WTC11 (cell line): ENCODE measurements around the gene CAMK2D. TPM values are rescaled to one million over a fixed set of nuclear protein-coding genes. Genes with fewer than 3 reads are reported as not detected.

Experiments
- ATAC-seq: fragments of 200-7000 bp; cut with Tn5 transposase; 2 replicates; pipeline ENCODE4 v1.10.0; 2021; ENCODE audit warnings: mild to moderate bottlenecking, moderate library complexity
- CTCF ChIA-PET: fragments of 300-600 bp; sonication (Branson Sonifier 250); formaldehyde crosslinking; loops from one replicate; lab custom pipeline; 2021; ENCODE audit warnings: antibody characterized with exemption; lab: Charles Lee
- POLR2A ChIA-PET: fragments of 350-600 bp; sonication (Branson Sonifier 250); formaldehyde crosslinking; loops from one replicate; lab custom pipeline; 2021; ENCODE audit warnings: antibody characterized with exemption; lab: Charles Lee
- DNase-seq: peaks from one replicate; pipeline ENCODE4 v3.0.0; 2021; ENCODE audit warnings: low spot score
- H3K27ac Mint-ChIP-seq: 2 replicates; pipeline ENCODE4 v1.8.0; 2021; ENCODE audit warnings: mixed read lengths
- H3K27me3 Mint-ChIP-seq: 2 replicates; pipeline ENCODE4 v1.8.0; 2021; ENCODE audit warnings: low read depth, mild to moderate bottlenecking, moderate library complexity, mixed read lengths
- H3K36me3 Mint-ChIP-seq: 2 replicates; pipeline ENCODE4 v1.8.0; 2021; ENCODE audit warnings: mixed read lengths
- H3K4me1 Mint-ChIP-seq: 2 replicates; pipeline ENCODE4 v1.8.0; 2022; ENCODE audit warnings: mixed read lengths
- H3K4me3 Mint-ChIP-seq: 2 replicates; pipeline ENCODE4 v1.8.0; 2021; ENCODE audit warnings: mild to moderate bottlenecking, moderate library complexity, mixed read lengths
- H3K9me3 Mint-ChIP-seq: 2 replicates; pipeline ENCODE4 v1.8.0; 2021; ENCODE audit warnings: mixed read lengths
- CREB1 ChIP-seq: sonication (generic); formaldehyde crosslinking; IDR thresholded peaks from 2 replicates; pipeline ENCODE4 v1.8.0; 2023; ENCODE audit warnings: mild to moderate bottlenecking, missing genetic modification reagents
- CREM ChIP-seq: sonication (generic); formaldehyde crosslinking; IDR thresholded peaks from 2 replicates; pipeline ENCODE4 v1.8.1; 2022; ENCODE audit warnings: mild to moderate bottlenecking, missing genetic modification reagents, moderate library complexity
- GABPB1 ChIP-seq: sonication (generic); formaldehyde crosslinking; IDR thresholded peaks from 2 replicates; pipeline ENCODE4 v1.8.1; 2023; ENCODE audit warnings: mild to moderate bottlenecking, missing genetic modification reagents
- GRHL2 ChIP-seq: fragments of 250-450 bp; sonication (Bioruptor Pico); IDR thresholded peaks from 2 replicates; pipeline ENCODE4 v1.8.0; 2022; ENCODE audit warnings: mild to moderate bottlenecking, moderate library complexity; ENCODE audit not compliant: insufficient replicate concordance, severe bottlenecking
- GTF2I ChIP-seq: fragments of 250-450 bp; sonication (Bioruptor Pico); conservative IDR thresholded peaks from 2 replicates; pipeline ENCODE4 v1.4.0; 2021; ENCODE audit warnings: mild to moderate bottlenecking
- MYBL2 ChIP-seq: sonication (generic); formaldehyde crosslinking; IDR thresholded peaks from 2 replicates; pipeline ENCODE4 v1.8.1; 2023; ENCODE audit warnings: mild to moderate bottlenecking, moderate library complexity, missing genetic modification reagents
- NFATC4 ChIP-seq: fragments of 250-450 bp; sonication (Bioruptor Pico); IDR thresholded peaks from 2 replicates; pipeline ENCODE4 v1.9.0; 2021; ENCODE audit warnings: mild to moderate bottlenecking
- NFE2L1 ChIP-seq: sonication (generic); formaldehyde crosslinking; IDR thresholded peaks from 2 replicates; pipeline ENCODE4 v1.8.1; 2023; ENCODE audit warnings: missing genetic modification reagents
- OVOL2 ChIP-seq: fragments of 250-450 bp; sonication (Bioruptor Pico); IDR thresholded peaks from 2 replicates; pipeline ENCODE4 v1.9.0; 2021; ENCODE audit warnings: mild to moderate bottlenecking, borderline replicate concordance
- PRRX2 ChIP-seq: fragments of 250-450 bp; sonication (Bioruptor Pico); IDR thresholded peaks from 2 replicates; pipeline ENCODE4 v1.8.0; 2021; ENCODE audit warnings: mild to moderate bottlenecking
- RELA ChIP-seq: sonication (generic); formaldehyde crosslinking; IDR thresholded peaks from 2 replicates; pipeline ENCODE4 v1.8.1; 2022; ENCODE audit warnings: missing genetic modification reagents, mild to moderate bottlenecking, borderline replicate concordance
- TCF7 ChIP-seq: sonication (generic); formaldehyde crosslinking; IDR thresholded peaks from 2 replicates; pipeline ENCODE4 v1.8.0; 2022; ENCODE audit warnings: mild to moderate bottlenecking, low read depth, missing genetic modification reagents, moderate library complexity
- TEAD1 ChIP-seq: sonication (generic); formaldehyde crosslinking; IDR thresholded peaks from 2 replicates; pipeline ENCODE4 v1.8.0; 2022; ENCODE audit warnings: mild to moderate bottlenecking, missing genetic modification reagents
- ZNF232 ChIP-seq: sonication (generic); formaldehyde crosslinking; IDR thresholded peaks from 2 replicates; pipeline ENCODE4 v1.8.0; 2022; ENCODE audit warnings: mild to moderate bottlenecking, missing genetic modification reagents
- ZNF317 ChIP-seq: sonication (generic); formaldehyde crosslinking; IDR thresholded peaks from 2 replicates; pipeline ENCODE4 v1.8.1; 2023; ENCODE audit warnings: low read depth, mild to moderate bottlenecking, moderate library complexity, missing genetic modification reagents, borderline replicate concordance
- ZNF423 ChIP-seq: fragments of 250-450 bp; sonication (Bioruptor Pico); IDR thresholded peaks from 2 replicates; pipeline ENCODE4 v2.1.2; 2022; ENCODE audit warnings: mild to moderate bottlenecking, moderate library complexity
- ZNF671 ChIP-seq: fragments of 250-450 bp; sonication (Bioruptor Pico); IDR thresholded peaks from 2 replicates; pipeline ENCODE4 v1.8.0; 2021; ENCODE audit warnings: mild to moderate bottlenecking
- total RNA-seq: library from RNA; stranded (reverse); gene quantifications from 3 replicates; pipeline ENCODE4 v1.2.3, GENCODE V29; 2021
- TF ChIP-seq, protein P1 (sequence below): sonication (generic); formaldehyde crosslinking; IDR thresholded peaks from 2 replicates; pipeline ENCODE4 v1.8.0; 2023; ENCODE audit warnings: missing genetic modification reagents
- TF ChIP-seq, protein P2 (sequence below): sonication (generic); formaldehyde crosslinking; IDR thresholded peaks from 2 replicates; pipeline ENCODE4 v1.8.0; 2022; ENCODE audit warnings: mild to moderate bottlenecking, missing genetic modification reagents
- TF ChIP-seq, protein P3 (sequence below): sonication (generic); formaldehyde crosslinking; IDR thresholded peaks from 2 replicates; pipeline ENCODE4 v1.8.1; 2023; ENCODE audit warnings: mild to moderate bottlenecking, missing genetic modification reagents, moderate library complexity
- TF ChIP-seq, protein P4 (sequence below): sonication (generic); formaldehyde crosslinking; IDR thresholded peaks from 2 replicates; pipeline ENCODE4 v1.8.1; 2023; ENCODE audit warnings: mild to moderate bottlenecking, missing genetic modification reagents
- TF ChIP-seq, protein P5 (sequence below): fragments of 250-450 bp; sonication (Bioruptor Pico); IDR thresholded peaks from 2 replicates; pipeline ENCODE4 v1.9.0; 2021; ENCODE audit warnings: moderate library complexity, mild to moderate bottlenecking, inconsistent platforms, borderline replicate concordance
- TF ChIP-seq, protein P6 (sequence below): sonication (generic); formaldehyde crosslinking; conservative IDR thresholded peaks from 2 replicates; pipeline ENCODE4 v1.8.1; 2023; ENCODE audit warnings: mild to moderate bottlenecking, low read depth, missing genetic modification reagents, moderate library complexity
- TF ChIP-seq, protein P7 (sequence below): fragments of 250-450 bp; sonication (Bioruptor Pico); IDR thresholded peaks from 2 replicates; pipeline ENCODE4 v1.8.0; 2021; ENCODE audit warnings: mild to moderate bottlenecking
- TF ChIP-seq, protein P8 (sequence below): sonication (generic); formaldehyde crosslinking; IDR thresholded peaks from 2 replicates; pipeline ENCODE4 v1.8.1; 2023; ENCODE audit warnings: mild to moderate bottlenecking, missing genetic modification reagents, borderline replicate concordance

CAMK2D gene
- total RNA-seq, 1 experiment from 2014 or later = 16.5 TPM

DNA sequence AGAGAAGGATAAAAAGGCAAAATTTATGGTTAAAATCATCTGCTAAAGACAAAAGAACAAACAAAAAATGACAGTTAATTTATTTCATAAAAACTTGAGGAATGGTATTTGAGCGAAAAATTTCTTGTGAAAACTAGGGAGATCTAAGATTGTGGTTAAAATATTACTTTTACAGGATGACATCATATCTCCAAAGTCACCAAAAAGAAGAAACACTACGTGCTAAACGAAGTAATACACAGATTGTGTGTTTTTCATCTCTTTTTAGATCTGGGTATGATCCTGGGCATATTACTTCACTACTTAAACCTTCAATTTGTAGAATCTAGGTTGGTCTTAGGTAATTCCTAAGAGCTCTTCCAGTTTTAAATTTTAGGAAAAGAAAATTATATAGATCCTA is 107.7 kb downstream of the CAMK2D start:
- ATAC-seq (no peak), DNase-seq (no peak)
- Mint-ChIP-seq H3K9me3 (peaks cover 6% of the 10 kb centered on the region), H3K4me3 (no peak overlapping the region), H3K36me3 (no peaks in the 10 kb centered on the region), H3K27me3 (no peaks in the 10 kb centered on the region), H3K4me1 (peaks cover 34% of the 10 kb centered on the region), H3K27ac (no peak overlapping the region)
- ChIA-PET POLR2A (no interaction called here), CTCF (no interaction called here)
- TF ChIP-seq ZNF423 (no peak), OVOL2 (CRISPR knock-in tag) (no peak), CREM (CRISPR knock-in tag) (no peak), GRHL2 (CRISPR knock-in tag) (no peak), GABPB1 (CRISPR knock-in tag) (no peak), TEAD1 (CRISPR knock-in tag) (no peak), NFATC4 (CRISPR knock-in tag) (no peak), ZNF671 (CRISPR knock-in tag) (no peak), ZNF232 (CRISPR knock-in tag) (no peak), MYBL2 (no peak), PRRX2 (CRISPR knock-in tag) (no peak), CREB1 (CRISPR knock-in tag) (no peak), TCF7 (CRISPR knock-in tag) (no peak), GTF2I (CRISPR knock-in tag) (no peak)
- TF ChIP-seq, protein P1, sequence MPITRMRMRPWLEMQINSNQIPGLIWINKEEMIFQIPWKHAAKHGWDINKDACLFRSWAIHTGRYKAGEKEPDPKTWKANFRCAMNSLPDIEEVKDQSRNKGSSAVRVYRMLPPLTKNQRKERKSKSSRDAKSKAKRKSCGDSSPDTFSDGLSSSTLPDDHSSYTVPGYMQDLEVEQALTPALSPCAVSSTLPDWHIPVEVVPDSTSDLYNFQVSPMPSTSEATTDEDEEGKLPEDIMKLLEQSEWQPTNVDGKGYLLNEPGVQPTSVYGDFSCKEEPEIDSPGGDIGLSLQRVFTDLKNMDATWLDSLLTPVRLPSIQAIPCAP (CRISPR knock-in tag) = no peak
- TF ChIP-seq, protein P2, sequence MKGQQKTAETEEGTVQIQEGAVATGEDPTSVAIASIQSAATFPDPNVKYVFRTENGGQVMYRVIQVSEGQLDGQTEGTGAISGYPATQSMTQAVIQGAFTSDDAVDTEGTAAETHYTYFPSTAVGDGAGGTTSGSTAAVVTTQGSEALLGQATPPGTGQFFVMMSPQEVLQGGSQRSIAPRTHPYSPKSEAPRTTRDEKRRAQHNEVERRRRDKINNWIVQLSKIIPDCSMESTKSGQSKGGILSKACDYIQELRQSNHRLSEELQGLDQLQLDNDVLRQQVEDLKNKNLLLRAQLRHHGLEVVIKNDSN = no peak
- TF ChIP-seq, protein P3, sequence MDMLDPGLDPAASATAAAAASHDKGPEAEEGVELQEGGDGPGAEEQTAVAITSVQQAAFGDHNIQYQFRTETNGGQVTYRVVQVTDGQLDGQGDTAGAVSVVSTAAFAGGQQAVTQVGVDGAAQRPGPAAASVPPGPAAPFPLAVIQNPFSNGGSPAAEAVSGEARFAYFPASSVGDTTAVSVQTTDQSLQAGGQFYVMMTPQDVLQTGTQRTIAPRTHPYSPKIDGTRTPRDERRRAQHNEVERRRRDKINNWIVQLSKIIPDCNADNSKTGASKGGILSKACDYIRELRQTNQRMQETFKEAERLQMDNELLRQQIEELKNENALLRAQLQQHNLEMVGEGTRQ (CRISPR knock-in tag) = no peak
- TF ChIP-seq, protein P4, sequence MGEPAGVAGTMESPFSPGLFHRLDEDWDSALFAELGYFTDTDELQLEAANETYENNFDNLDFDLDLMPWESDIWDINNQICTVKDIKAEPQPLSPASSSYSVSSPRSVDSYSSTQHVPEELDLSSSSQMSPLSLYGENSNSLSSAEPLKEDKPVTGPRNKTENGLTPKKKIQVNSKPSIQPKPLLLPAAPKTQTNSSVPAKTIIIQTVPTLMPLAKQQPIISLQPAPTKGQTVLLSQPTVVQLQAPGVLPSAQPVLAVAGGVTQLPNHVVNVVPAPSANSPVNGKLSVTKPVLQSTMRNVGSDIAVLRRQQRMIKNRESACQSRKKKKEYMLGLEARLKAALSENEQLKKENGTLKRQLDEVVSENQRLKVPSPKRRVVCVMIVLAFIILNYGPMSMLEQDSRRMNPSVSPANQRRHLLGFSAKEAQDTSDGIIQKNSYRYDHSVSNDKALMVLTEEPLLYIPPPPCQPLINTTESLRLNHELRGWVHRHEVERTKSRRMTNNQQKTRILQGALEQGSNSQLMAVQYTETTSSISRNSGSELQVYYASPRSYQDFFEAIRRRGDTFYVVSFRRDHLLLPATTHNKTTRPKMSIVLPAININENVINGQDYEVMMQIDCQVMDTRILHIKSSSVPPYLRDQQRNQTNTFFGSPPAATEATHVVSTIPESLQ (CRISPR knock-in tag) = no peak
- TF ChIP-seq, protein P5, sequence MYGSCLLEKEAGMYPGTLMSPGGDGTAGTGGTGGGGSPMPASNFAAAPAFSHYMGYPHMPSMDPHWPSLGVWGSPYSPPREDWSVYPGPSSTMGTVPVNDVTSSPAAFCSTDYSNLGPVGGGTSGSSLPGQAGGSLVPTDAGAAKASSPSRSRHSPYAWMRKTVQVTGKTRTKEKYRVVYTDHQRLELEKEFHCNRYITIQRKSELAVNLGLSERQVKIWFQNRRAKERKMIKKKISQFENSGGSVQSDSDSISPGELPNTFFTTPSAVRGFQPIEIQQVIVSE (CRISPR knock-in tag) = no peak
- TF ChIP-seq, protein P6, sequence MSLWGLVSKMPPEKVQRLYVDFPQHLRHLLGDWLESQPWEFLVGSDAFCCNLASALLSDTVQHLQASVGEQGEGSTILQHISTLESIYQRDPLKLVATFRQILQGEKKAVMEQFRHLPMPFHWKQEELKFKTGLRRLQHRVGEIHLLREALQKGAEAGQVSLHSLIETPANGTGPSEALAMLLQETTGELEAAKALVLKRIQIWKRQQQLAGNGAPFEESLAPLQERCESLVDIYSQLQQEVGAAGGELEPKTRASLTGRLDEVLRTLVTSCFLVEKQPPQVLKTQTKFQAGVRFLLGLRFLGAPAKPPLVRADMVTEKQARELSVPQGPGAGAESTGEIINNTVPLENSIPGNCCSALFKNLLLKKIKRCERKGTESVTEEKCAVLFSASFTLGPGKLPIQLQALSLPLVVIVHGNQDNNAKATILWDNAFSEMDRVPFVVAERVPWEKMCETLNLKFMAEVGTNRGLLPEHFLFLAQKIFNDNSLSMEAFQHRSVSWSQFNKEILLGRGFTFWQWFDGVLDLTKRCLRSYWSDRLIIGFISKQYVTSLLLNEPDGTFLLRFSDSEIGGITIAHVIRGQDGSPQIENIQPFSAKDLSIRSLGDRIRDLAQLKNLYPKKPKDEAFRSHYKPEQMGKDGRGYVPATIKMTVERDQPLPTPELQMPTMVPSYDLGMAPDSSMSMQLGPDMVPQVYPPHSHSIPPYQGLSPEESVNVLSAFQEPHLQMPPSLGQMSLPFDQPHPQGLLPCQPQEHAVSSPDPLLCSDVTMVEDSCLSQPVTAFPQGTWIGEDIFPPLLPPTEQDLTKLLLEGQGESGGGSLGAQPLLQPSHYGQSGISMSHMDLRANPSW (CRISPR knock-in tag) = no peak

DNA sequence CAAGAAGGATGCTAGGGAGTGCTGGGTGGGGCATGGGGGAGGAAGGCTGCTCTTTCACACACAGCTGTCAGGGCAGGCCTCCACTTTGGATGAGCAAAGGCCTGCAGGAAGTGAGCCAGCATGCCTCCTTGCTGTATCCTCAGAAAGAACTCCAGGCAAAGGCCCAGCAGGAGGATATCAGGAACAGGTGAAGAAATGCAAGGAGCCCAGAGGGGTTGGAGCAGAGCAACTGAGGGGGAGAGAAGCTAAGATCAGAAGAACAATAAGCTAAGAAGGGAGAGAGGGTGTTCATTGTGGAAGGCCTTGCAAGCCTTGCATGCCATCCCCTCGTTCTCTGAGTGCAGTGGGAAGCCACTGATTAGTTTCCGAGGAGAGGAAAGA is 115.1 kb downstream of the CAMK2D start:
- peak overlapping the region; percentile 85 for H3K27ac Mint-ChIP-seq
- no peaks in the 10 kb centered on the region for H3K36me3 Mint-ChIP-seq
- TF ChIP-seq ZNF317 (CRISPR knock-in tag) (no peak), NFE2L1 (peak; percentile 78; the same call in 1 of the 2 replicates), RELA (no peak)
- TF ChIP-seq, protein P7, sequence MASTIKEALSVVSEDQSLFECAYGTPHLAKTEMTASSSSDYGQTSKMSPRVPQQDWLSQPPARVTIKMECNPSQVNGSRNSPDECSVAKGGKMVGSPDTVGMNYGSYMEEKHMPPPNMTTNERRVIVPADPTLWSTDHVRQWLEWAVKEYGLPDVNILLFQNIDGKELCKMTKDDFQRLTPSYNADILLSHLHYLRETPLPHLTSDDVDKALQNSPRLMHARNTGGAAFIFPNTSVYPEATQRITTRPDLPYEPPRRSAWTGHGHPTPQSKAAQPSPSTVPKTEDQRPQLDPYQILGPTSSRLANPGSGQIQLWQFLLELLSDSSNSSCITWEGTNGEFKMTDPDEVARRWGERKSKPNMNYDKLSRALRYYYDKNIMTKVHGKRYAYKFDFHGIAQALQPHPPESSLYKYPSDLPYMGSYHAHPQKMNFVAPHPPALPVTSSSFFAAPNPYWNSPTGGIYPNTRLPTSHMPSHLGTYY (CRISPR knock-in tag) = 0 out of 2 replicates have a peak, but pooled peaks have one; percentile 49
- TF ChIP-seq, protein P8, sequence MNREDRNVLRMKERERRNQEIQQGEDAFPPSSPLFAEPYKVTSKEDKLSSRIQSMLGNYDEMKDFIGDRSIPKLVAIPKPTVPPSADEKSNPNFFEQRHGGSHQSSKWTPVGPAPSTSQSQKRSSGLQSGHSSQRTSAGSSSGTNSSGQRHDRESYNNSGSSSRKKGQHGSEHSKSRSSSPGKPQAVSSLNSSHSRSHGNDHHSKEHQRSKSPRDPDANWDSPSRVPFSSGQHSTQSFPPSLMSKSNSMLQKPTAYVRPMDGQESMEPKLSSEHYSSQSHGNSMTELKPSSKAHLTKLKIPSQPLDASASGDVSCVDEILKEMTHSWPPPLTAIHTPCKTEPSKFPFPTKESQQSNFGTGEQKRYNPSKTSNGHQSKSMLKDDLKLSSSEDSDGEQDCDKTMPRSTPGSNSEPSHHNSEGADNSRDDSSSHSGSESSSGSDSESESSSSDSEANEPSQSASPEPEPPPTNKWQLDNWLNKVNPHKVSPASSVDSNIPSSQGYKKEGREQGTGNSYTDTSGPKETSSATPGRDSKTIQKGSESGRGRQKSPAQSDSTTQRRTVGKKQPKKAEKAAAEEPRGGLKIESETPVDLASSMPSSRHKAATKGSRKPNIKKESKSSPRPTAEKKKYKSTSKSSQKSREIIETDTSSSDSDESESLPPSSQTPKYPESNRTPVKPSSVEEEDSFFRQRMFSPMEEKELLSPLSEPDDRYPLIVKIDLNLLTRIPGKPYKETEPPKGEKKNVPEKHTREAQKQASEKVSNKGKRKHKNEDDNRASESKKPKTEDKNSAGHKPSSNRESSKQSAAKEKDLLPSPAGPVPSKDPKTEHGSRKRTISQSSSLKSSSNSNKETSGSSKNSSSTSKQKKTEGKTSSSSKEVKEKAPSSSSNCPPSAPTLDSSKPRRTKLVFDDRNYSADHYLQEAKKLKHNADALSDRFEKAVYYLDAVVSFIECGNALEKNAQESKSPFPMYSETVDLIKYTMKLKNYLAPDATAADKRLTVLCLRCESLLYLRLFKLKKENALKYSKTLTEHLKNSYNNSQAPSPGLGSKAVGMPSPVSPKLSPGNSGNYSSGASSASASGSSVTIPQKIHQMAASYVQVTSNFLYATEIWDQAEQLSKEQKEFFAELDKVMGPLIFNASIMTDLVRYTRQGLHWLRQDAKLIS (CRISPR knock-in tag) = no peak

More for the DNA sequence above, 115.1 kb downstream of the CAMK2D start:
- no peak overlapping the region for H3K4me3 Mint-ChIP-seq
- POLR2A ChIA-PET = no interaction called here
- ATAC-seq (peak; percentile 95), DNase-seq (peak; percentile 43)
- CTCF ChIA-PET = interaction anchor here (0.5 to 1.6 kb wide), 6 partner anchors 8 to 251 kb away, joined by 3 to 4 read pairs (median 3); no protein-coding TSS in a partner anchor
- no peaks in the 10 kb centered on the region for H3K27me3 Mint-ChIP-seq
- H3K4me1 Mint-ChIP-seq = peaks cover 39% of the 10 kb centered on the region
- no peaks in the 10 kb centered on the region for H3K9me3 Mint-ChIP-seq
